NCI-H2029 (cell line): ENCODE measurements around the gene TINCR.
"Not testable (repeated sequence)": the region's sequence is repeated elsewhere in the genome, so short reads cannot be mapped to it uniquely, and the experiment has no call there.

ENCODE experiments used
- DNase-seq: peaks from one replicate; lab custom pipeline; 2025; lab: John Stamatoyannopoulos, UW

The TINCR gene

GRCh38 chr19:5558101-5558621, 9.6 kb downstream of the TINCR start:
- DNase-seq, result no peak

- no peak for DNase-seq
Measured at GRCh38 chr19:5557691-5558090, 10.1 kb downstream of the TINCR start.

GRCh38 chr19:5554828-5555227, 12.9 kb downstream of the TINCR start:
- DNase-seq, result no peak

GRCh38 chr19:5553892-5554291, 13.9 kb downstream of the TINCR start:
- DNase-seq, result no peak

GRCh38 chr19:5547881-5548280, 19.9 kb downstream of the TINCR start:
- DNase-seq, result peak; percentile 49

GRCh38 chr19:5545984-5546383, 21.8 kb downstream of the TINCR start:
- DNase-seq, result no peak

GRCh38 chr19:5545051-5545450, 22.7 kb downstream of the TINCR start:
- DNase-seq, result no peak

- DNase-seq, result no peak
Measured at GRCh38 chr19:5542665-5543064, 25.1 kb downstream of the TINCR start.

GRCh38 chr19:5541456-5541855, 26.3 kb downstream of the TINCR start:
- DNase-seq, result no peak

- DNase-seq, result no peak
Measured at GRCh38 chr19:5540208-5540607, 27.5 kb downstream of the TINCR start.

- DNase-seq, result no peak
Measured at GRCh38 chr19:5537870-5538269, 29.9 kb downstream of the TINCR start.

- not testable (repeated sequence) for DNase-seq
Measured at GRCh38 chr19:5536982-5537579, 30.7 kb downstream of the TINCR start.

GRCh38 chr19:5536337-5536894, 31.3 kb downstream of the TINCR start:
- DNase-seq, result no peak

GRCh38 chr19:5534787-5535586, 32.8 kb downstream of the TINCR start:
- DNase-seq, result no peak

- DNase-seq, result no peak
Measured at GRCh38 chr19:5533257-5533656, 34.5 kb downstream of the TINCR start.

GRCh38 chr19:5530701-5531100, 37.1 kb downstream of the TINCR start:
- no peak for DNase-seq

GRCh38 chr19:5526691-5527090, 41.1 kb downstream of the TINCR start:
- no peak for DNase-seq

GRCh38 chr19:5524081-5524480, 43.7 kb downstream of the TINCR start:
- no peak for DNase-seq

- DNase-seq, result no peak
Measured at GRCh38 chr19:5522106-5522505, 45.6 kb downstream of the TINCR start.

GRCh38 chr19:5520501-5520900, 47.3 kb downstream of the TINCR start:
- no peak for DNase-seq

GRCh38 chr19:5519076-5519475, 48.7 kb downstream of the TINCR start:
- DNase-seq, result no peak

GRCh38 chr19:5515737-5516136, 52.0 kb downstream of the TINCR start:
- no peak for DNase-seq

GRCh38 chr19:5514001-5514400, 53.8 kb downstream of the TINCR start:
- DNase-seq, result no peak
